GM12891 (cell line): ENCODE data around the gene DYSF.

Experiments used
- POLR2A ChIP-seq: IDR thresholded peaks from 2 replicates; pipeline ENCODE4 v1.6.1; 2011; ENCODE audit warnings: low read depth, low read length, control low read depth
- POLR2AphosphoS5 ChIP-seq: IDR thresholded peaks from 2 replicates; pipeline ENCODE4 v1.6.1; 2011; ENCODE audit warnings: low read depth, low read length, control low read depth
- TAF1 ChIP-seq: IDR thresholded peaks from 2 replicates; pipeline ENCODE4 v1.6.1; 2011; ENCODE audit warnings: low read depth, low read length, control low read depth

DNA sequence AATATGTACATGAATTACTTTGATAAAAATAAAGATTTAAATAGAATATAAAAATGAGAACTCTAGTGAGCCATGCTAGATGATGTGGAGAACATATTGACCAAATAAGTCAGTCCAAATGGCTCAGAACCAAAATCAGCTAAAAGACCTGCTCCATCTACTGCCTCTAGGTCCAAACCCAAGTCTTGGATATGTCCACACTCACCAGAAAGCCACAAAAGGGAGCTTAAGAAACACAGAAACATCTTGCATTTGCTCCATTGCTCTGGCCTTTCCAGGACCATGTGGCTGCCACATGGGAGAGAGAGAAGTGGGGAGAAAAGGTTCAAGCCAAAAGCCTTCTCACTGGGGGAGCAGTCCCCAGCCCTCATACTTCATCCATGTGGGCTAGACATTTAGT lies 272.5 kb downstream of the DYSF start:
- TF ChIP-seq POLR2A = no peak
- no peak for TF ChIP-seq POLR2AphosphoS5
- TF ChIP-seq TAF1 = no peak
